Epithelial cell of prostate (primary cell): ENCODE results near the gene TMEM54.

Source experiments
- DNase-seq: peaks from one replicate; pipeline ENCODE4 v3.0.0-alpha.2; 2011; ENCODE audit warnings: low read depth, low spot score
- H3K27ac ChIP-seq: fragments of 450-650 bp; 2 replicates; pipeline ENCODE4 v1.5.1; 2017; ENCODE audit warnings: mild to moderate bottlenecking

Gene TMEM54

DNA sequence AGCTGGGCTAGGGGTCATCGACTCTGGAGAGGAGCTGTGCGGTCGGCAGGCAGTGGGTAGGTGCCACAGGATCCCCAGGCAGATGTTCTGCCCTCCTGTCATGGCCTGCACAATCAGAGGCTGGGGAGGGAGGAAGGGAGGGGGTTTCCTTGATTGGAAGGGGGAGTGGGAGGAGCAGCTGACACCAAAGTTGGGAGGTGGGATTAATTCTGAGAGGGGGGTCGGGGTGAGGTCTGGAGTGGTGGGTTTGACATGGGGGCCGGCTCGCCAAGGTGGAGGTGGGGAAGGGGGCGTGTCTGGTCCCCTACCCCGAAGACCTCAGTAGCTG lies 15.5 kb downstream of the TMEM54 start:
- H3K27ac ChIP-seq, result no peak overlapping the region
- no peak for DNase-seq

DNA sequence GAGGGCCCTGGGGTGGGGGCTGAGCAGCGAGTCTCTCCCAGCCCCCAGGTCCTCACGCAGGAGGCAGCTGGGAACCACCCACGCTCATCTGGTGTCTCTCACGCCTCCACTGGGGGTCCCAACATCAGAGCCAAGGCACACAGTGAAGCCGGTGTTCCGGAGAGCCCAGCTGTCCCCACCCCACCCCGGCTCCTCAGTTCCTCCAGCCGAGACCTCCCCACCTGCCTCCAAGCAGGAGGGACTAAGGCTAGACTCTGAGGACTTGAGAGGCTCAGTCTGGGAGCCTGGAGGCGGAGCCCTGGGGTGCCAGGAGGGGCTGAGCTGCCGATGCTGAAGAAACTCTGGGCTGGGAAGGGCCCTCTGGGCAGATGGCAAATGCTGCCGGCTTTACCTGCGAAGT lies 16.5 kb downstream of the TMEM54 start:
- DNase-seq, result no peak
- H3K27ac ChIP-seq, result no peak overlapping the region

DNA sequence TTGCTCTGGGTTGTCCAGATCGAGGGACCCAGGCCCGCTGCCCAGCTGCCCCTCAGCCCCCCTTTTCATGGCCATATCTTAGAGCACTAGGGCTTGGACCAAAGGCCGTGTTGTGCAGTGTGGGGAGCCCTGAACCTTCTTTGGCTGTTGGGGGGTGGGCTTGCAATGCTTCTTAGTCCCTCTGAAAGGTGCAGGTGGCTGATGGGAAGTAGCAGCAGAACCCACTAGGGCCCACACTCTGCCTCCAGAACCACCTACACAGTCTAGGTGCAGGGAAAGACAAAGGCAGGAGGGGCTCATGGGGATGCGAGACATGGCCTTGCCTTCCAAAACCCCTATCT lies 17.2 kb downstream of the TMEM54 start:
- DNase-seq, result no peak
- H3K27ac ChIP-seq, result no peak overlapping the region

DNA sequence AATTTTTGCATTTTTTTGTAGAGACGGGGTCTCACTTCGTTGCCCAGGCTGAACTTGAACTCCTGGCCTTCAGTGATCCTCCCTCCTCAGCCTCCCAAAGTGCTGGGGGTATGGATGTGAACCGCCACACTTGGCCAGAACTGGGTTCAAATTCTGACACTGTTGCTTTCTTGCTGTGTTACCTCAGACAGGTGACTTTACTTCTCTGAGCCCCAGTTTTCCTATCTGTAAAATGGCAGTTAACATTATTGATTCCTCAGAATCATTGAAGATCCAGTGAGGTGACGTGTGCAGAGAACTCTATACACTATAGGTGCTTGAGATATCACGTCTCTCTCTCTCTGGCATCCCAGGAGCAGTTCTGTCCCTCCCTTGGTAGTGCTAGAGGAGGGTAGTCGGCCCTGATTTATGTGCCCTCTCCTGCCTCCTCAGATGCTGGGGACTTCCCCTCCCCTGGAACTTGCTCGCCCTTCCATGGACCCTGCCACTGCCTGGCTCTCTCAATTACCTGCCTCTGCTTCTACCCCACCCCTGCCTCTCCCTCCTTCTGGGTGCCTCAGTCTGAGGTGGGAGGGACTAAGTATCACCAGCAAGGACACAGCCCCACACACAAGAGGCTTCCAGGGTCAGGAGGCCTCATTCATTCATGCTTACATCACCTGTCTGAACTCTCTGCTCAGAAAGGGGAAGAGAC lies 17.7 kb downstream of the TMEM54 start:
- DNase-seq, result no peak
- no peak overlapping the region for H3K27ac ChIP-seq

DNA sequence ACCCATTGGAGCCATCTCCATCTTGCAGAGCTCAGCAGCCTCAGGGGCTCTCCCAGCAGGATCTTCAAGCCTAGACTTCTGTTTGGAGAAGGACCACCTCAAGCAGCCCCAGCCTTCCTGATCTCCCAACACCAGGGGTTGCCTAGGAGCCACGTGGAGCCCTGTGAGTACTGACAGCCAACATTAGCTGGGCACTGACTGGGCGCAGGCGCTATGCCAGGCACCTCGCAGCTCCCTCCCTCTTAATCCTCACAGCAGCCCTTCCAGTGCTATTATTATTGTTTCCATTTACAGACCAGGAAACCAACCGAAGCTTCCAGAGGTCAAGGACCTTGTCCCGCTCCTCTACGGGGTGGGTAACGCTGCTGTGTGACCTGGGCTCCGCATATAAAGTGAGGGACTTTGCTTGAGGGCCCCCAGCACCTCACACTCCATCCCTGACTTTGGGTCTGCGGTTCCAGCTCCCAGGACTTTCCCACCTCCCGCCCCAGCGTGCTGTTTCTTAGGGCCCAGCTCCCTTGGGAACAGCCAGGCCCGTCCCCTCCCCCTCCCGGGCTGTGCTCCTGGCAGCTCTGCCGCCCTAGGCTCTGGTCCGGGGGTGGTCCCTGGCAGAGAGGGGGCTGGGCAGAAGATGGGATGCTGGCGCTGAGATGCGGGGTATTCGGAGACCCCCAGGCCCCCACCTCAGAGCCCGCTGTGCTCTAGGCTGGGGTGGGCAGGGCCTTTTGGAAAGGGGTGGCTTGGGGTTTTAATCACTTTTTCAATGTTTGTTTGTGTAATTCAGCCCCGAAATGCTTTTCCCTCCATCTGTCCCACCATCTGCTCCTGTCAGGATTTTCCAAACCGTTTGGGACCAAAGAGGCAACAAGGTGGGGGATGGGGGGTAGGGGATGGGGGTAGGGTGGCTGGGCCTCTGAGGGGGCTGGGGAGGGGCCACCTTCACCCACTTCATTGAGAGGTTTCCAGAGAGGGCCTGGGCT lies 19.0 kb downstream of the TMEM54 start:
- DNase-seq, result no peak
- no peak overlapping the region for H3K27ac ChIP-seq

DNA sequence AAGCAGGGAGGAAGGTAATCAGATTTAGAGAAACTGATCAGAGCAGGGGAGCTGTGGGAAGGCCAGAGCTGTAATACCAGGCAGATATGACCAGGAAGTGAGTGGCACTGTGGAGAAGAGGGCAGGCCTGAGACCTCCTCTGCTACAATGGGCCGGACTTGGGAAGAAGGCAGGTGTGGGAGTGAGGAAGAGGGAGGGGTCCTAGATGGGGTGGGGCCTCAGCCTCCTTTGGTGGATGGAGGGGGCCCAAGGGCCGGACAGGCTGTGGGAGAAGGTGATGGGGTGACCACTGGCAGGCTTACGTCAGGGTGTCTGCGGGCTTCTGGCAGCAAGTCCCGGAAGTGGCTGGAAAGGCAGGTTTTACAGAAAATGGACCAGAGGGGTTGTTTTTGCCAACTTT lies 19.9 kb downstream of the TMEM54 start:
- H3K27ac ChIP-seq, result no peak overlapping the region
- DNase-seq, result no peak

DNA sequence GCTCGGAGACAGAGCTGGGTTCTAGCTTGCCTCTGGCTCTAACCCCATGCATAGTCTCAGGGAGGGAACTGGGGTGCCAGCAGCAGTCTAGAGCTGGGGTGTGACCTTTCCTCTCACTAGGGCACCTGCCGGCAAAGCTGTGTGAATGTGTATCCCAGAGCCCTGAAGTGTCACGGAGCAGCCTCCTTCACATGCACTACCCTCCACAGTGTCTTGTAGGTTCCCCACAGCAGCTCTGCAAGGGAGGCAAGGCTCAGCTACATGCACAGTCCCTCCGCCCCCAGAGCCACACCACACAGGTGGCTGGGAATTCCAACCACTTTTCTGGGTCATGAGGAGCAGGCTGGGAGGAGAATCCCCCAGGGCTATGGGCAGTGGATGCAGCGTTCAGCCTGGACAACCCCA lies 22.6 kb downstream of the TMEM54 start:
- no peak for DNase-seq
- no peak overlapping the region for H3K27ac ChIP-seq

DNA sequence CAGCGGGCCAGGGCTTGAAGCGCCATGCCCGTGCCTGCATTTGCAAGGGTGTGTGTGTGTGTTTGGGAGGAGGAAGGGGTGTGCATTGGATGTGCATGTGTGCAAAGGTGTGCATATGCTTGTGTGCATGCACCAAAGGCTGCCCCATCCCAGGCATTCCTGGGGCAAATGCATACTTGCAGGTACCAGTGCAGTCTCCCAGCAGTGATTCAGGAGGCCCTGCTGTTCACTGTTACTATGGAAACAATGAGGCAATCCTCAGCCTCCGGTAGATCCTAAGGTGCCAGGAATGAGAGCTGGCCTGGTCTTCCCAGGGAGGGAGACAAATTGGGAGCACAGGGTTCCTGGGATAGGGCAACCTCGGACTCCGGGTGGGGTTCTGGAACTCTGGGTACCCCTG lies 23.0 kb downstream of the TMEM54 start:
- no peak overlapping the region for H3K27ac ChIP-seq
- DNase-seq, result peak; percentile 29

DNA sequence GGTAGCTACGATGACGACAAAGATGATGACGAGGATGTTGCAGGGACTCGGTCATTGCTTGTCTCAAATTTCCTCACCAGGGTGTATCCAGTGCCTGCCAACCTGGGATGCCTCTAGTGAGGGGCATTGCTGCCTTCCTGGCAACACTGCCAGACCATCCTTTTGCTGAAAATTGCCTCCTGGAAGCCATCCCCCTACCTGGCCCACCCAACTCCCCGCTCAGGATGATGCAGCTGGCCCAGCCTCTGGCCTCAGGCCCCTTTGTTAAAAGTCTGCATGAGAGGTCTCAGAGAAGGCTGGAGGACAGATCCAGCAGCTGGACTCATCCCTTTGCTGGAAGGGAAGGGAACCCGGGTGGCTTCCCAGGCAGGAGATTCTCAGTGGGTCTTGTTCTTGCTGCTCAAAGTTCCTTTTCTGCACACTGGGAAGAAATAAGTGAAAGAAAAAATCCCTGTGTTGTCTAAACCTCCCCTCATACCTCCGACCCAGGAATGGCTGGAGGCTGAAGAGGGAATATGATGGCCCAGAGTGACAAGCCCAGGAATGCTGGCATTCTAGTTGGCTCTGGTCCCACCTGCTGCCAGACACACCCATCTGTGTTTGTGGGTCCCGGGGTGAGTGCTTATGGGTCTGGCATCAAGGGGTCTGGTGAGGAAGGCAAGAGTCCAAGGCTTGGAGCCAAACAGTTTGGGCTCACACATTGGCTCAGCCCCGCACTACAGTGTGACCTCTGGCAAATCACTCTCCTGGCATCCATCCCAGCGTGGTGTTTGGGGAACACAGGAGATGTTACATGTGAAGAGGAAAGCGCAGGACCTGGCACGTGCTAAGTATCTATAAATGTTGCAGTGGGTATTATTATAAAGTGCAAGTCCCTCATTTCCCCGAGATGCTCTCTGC lies 23.7 kb downstream of the TMEM54 start:
- no peak for DNase-seq
- H3K27ac ChIP-seq, result no peak overlapping the region

DNA sequence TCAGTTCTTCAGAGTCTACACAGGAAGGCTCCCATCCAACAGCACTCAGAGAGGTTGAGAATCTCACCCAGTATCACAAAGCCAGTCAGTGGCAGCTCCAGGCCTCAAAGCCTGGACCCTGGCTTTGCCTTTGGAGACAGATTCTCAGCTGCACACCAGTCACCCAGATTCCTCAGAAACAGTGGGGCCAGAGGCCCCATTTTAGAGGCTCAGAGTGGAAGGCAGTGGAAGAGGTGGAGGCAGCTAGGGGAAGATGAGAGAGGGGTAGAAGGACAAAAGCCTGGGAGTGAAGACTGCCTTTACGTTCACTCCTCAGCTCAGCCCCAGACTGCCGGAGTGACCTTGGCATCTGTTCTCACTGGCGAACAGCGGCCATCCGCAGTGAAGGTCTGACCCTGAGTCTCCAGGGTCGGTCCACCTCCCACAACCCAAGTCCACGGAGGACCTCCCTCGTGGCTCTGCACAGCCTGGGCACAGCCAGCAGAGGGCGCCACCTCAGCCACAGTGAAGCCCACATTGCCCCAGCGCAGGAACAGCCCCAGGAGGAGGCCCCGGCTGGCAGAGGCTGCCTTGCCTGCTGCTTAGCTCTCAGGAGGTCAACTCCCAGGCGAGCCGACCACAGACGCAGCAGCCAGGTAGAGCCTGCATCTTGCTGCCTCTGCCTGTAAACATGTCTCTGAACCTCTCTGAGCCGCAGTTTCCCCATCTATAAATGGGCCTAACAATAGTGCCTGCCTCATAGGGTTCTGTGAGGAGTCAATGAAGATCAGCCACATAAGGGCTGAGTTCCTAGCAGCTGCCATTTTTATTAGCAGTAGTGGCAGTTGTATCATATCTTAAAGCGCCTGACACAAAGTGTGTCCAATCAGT lies 24.6 kb downstream of the TMEM54 start:
- no peak overlapping the region for H3K27ac ChIP-seq
- no peak for DNase-seq

DNA sequence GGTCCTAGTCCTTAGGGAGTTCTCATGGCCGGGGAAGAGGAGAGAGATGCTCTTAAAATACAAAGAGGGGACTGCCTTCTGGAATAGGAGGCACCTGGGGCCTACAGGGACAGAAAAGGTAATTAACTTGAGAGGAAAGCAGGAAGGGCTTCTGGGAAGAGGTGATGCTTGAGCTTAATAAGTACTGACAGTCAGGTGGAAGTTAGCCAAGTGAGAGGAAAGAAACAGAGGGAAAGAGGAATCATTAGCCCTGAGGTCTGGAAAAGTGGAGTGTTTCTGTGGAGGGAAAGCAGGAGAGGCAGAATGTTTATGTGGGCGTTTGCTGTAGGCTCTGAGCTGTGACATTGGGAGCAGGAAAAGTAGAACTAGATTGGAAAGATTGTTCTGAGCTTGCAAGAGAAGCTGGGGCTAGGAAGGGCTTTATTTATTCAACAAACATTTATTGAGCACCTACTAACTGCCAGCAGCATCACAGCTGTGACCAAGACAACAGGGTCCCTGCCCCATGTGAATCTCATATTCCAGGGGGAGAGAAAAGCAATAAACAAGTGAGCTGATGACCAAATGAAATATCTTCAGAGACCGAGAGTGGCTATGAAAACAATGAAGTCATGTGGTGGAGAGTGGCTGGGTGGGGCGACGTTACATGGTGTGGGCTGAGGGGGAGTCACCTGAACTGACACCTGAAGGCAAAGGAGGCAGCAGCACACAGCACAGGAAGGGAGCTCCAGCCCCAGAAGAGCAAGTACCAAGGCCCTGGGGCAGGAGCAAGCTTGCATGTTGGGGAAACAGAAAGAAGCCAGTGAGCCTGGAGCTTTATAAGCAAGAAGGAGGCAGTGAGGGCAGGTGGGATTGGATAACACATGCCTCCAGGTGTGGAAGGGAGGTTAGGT lies 26.1 kb downstream of the TMEM54 start:
- no peak for DNase-seq
- H3K27ac ChIP-seq, result no peak overlapping the region

DNA sequence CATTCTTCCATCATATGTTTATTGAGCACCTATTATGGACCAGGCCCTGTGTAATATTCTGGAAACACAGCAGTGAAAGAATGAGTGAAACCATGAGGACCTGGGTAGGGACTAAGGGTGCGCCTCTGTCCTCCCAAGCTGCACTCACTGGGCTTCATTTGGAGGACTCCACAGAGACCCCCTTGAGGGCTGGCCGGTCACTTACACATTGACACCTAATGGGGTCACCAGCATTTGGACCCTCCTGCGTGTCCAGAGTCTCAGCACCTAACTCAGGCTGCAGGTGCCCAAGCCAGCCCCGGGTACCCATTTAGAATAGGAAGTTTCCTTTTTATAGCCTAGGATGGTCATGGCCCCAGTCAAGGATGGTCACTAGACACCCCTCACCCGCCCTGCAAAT lies 27.7 kb downstream of the TMEM54 start:
- no peak overlapping the region for H3K27ac ChIP-seq
- no peak for DNase-seq

DNA sequence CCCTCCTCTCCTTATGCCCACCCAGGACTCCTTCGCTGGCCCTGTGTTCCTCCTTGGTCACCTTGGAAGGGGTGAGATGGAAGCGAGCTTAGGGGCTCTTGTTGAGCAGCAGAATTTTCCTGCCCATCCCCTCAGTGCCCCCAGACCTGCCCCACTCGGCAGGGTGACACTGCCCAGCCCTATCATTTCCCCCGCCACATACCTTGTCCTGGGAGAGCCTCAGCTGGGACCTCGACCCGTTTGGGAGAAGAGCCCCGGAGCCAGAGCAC lies 29.1 kb downstream of the TMEM54 start:
- no peak for DNase-seq
- no peak overlapping the region for H3K27ac ChIP-seq

DNA sequence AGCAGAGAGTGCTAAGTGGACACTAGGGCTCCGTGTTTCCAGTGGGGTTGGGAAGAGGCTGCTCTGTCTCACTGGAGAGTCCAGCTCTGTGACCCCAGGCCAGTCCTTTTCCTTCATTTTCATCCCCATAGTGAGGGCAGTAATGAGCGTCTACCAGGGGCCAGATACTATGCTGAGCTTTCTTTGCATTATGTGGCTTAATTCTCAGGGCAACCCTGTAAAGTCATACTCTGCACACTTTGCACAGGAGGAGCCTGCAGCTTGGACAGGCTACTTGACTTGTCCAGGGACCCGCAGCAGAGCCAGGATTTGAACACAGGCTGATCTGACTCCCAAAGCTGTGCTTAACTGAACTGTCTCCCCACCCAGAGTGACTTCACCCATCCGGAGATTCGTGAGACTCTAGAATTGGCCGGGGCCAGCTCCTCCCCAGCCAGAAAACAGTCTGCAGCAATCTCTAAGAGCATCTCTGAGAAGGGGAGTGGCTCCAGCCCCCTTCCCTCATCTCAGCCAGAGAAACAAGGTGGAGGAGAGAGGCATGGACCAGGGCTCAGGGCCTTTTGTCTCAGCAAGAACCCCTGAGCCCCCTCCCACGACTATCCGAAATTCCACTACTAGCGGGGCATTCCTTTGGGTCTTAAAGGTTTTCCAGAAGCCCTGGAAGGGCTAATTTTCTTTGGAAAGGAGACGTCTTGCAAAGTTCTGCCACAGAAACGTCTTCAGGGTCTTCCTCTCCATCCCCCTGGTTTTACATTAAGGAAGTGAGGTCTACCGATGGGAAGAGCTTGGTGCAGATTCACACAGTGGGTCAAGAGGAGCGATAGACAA lies 29.6 kb downstream of the TMEM54 start:
- DNase-seq, result no peak
- no peak overlapping the region for H3K27ac ChIP-seq

DNA sequence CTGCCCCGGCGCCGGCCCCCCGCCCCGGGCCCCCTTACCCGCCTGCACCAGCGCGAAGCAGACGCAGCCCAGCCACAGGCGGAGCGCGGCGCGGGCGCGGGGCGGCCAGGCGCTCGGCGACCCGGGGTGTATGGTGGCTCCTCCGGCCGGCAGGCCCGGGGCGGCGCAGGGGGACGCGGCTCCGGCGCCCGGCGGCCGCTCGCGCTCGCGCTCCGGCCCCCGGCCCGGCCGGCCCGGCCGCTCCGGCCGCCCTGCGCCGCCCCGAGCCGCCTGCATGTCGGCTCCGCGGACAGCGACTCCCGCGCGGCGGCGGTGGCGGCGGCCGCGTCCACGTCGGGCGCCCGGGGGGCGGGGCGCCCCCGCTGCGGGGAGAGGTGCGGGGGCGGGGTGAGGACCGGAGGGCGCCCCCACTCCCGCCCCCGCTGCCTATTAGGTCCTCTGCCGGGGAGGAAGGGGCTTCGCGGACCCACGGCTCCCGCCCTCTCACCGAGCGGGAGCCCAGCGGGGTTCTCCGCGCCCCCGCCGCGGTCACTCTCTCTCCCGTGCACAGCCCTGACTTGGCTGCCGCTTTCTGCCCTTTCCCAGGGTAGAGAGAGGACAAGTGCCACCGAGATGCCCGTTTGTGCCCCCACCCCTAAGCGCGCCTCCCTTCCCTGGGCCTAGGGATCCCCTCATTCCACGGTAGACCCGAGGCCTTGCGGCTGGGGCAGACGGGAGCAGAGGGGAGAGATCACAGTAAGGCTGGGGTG lies 30.4 kb downstream of the TMEM54 start, which contains the start of gene FNDC5:
Gene FNDC5, minus strand, starts transcription at position 298 of the 749 bp plus-strand sequence.
- no peak for DNase-seq
- no peak within 1 kb of the TSS for H3K27ac ChIP-seq

DNA sequence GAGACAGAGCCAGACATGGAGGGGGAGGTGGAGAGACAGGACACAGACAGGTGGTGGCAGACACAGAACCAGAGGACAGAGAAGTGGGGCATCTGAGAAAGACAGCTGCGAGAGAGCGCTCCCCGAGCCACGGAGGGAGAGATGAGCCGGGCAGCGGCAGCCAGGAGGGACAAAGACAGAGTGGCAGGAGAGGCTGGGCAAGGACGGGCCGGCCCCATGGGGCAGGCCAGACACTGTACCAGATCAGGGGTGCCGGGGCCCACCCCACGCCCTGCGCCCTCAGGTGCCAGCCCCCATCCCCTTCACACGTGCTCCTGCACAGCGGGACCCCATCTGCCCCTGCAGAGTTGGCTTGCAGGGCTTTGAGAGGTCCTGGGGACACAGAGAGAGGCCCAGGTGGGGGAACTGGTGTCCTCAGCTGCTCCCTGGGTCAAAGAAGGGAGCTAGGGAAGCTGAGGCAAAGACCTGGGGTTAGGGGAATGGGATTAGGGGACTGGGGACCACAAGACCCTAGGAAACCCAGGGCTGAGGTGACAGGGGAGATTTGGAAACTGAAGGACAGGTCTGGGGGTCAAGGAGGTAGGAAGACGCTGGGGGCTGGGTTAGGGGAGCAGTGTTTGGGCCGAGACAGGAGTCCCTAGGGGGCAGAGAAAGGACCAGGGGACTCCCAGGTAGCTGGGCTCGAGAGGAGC lies 31.1 kb downstream of the TMEM54 start:
- no peak overlapping the region for H3K27ac ChIP-seq
- DNase-seq, result no peak
